NB4 (cell line): ENCODE results near the gene PACS1.

ENCODE experiments used
- CTCF ChIP-seq: IDR thresholded peaks from one replicate; pipeline ENCODE4 v1.5.1; 2012; ENCODE audit warnings: low read depth, low read length
- POLR2A ChIP-seq: IDR thresholded peaks from 2 replicates; pipeline ENCODE4 v1.6.1; 2011; ENCODE audit warnings: mild to moderate bottlenecking; ENCODE audit not compliant: insufficient read length; ENCODE audit errors: extremely low read depth
- TF ChIP-seq, protein P1 (sequence below): IDR thresholded peaks from 2 replicates; pipeline ENCODE4 v1.6.1; 2011; ENCODE audit warnings: low read depth, low read length

DNA sequence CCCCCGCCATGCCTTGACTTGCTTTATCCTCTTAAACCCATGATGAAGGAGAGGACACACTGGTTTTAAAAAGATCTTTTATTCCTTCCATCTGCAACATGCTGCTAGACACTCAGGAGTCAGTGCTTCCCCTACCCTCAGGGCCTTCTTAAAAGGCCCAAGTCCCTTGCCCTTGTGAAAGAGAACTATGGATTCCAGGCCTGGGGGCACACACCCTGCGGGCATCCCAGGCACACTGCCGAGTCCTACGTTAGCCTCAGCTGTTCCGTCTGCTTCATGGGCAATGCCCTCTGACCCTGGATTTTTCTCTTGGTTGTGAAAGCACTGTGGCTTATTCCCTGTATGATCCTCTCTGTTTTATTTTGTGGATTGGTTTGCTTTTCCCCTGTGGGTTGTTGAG lies 163.2 kb downstream of the PACS1 start:
- TF ChIP-seq CTCF = no peak
- TF ChIP-seq POLR2A = no peak
- TF ChIP-seq, protein P1, sequence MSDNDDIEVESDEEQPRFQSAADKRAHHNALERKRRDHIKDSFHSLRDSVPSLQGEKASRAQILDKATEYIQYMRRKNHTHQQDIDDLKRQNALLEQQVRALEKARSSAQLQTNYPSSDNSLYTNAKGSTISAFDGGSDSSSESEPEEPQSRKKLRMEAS = no peak
